Measurements from ENCODE around the gene IFT74. TPM values are rescaled to one million over a fixed set of nuclear protein-coding genes. Genes with fewer than 3 reads are reported as not detected.
"Not testable (repeated sequence)": the region's sequence is repeated elsewhere in the genome, so short reads cannot be mapped to it uniquely, and the experiment has no call there.

IFT74 gene
- total RNA-seq, 2 experiments from 2014 or later, result 3.4 to 10.2 TPM

DNA sequence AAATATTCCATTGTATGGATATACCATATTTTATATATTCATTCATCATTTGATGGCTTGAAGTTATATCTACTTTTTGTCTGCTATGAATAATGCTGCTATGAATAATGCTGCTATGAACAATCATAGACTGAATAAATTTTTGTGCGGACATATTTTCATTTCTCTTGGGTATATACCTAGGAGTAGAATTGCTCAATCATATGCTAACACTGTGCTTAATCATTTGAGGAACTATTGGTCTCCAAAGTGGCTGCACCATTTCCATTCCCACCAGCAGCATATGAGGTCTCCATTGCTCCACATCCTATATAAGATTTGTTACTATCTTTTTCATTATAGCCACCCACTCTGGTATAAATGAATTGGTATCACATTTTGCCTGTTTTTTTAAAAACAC is 134.5 kb downstream of the IFT74 start:
- Histone ChIP-seq H3K9me3 (ENCODE audit: low read length) (no peaks in the 10 kb centered on the region), H3K4me3 (ENCODE audit: low read depth, low read length, poor library complexity, severe bottlenecking) (no peak overlapping the region), H3K36me3 (ENCODE audit: insufficient read depth, low read length) (no peaks in the 10 kb centered on the region), H4K20me1 (ENCODE audit: insufficient read depth, low read length) (no peaks in the 10 kb centered on the region), H3K27ac (ENCODE audit: low read depth, low read length, poor library complexity, severe bottlenecking) (no peak overlapping the region), H2AFZ (ENCODE audit: low read length) (no peak overlapping the region), H3K4me1 (ENCODE audit: insufficient read depth, low read length, poor library complexity, severe bottlenecking) (no peaks in the 10 kb centered on the region), H3K4me2 (ENCODE audit: low read length) (no peak overlapping the region), H3K9me2 (ENCODE audit: insufficient read depth, low read length) (no peaks in the 10 kb centered on the region), H3K79me2 (ENCODE audit: insufficient read depth, low read depth, low read length) (no peaks in the 10 kb centered on the region)
- POLR2A ChIA-PET, result no interaction called here
- intact Hi-C loops (cut with micrococcal nuclease; ENCODE audit: unreplicated experiment), result no loop called here
- BruUV-seq (replicated peaks), result no TSS peak
- no peak for TF ChIP-seq EZH2phosphoT487 (IDR thresholded peaks at IDR 0.05; ENCODE audit: borderline replicate concordance, low read depth, low read length)
- TF ChIP-seq, protein P1, sequence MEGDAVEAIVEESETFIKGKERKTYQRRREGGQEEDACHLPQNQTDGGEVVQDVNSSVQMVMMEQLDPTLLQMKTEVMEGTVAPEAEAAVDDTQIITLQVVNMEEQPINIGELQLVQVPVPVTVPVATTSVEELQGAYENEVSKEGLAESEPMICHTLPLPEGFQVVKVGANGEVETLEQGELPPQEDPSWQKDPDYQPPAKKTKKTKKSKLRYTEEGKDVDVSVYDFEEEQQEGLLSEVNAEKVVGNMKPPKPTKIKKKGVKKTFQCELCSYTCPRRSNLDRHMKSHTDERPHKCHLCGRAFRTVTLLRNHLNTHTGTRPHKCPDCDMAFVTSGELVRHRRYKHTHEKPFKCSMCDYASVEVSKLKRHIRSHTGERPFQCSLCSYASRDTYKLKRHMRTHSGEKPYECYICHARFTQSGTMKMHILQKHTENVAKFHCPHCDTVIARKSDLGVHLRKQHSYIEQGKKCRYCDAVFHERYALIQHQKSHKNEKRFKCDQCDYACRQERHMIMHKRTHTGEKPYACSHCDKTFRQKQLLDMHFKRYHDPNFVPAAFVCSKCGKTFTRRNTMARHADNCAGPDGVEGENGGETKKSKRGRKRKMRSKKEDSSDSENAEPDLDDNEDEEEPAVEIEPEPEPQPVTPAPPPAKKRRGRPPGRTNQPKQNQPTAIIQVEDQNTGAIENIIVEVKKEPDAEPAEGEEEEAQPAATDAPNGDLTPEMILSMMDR (conservative IDR thresholded peaks at IDR 0.05; ENCODE audit: low read length), result no peak
- CTCF ChIA-PET (ENCODE audit: unreplicated experiment), result no interaction called here
- DNase-seq (ENCODE audit: low spot score), result no peak

DNA sequence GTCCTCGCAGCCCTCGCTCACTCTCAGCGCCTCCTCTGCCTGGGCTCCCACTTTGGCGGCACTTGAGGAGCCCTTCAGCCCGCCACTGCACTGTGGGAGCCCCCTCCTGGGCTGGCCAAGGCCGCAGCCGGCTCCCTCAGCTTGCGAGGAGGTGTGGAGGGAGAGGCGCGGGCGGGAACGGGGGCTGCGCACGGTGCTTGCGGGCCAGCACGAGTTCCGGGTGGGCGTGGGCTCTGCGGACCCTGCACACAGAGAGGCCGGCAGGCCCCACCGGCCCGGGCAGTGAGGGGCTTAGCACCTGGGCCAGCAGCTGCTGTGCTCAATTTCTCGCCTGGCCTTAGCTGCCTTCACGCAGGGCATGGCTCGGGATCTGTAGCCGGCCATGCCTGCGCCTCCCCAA is 136.3 kb downstream of the IFT74 start:
- intact Hi-C loops (cut with micrococcal nuclease; ENCODE audit: unreplicated experiment); H3K4me1 ChIP-seq (ENCODE audit: insufficient read depth, low read length, poor library complexity, severe bottlenecking); POLR2A ChIA-PET; H3K79me2 ChIP-seq (ENCODE audit: insufficient read depth, low read depth, low read length); BruUV-seq (replicated peaks); CTCF ChIA-PET (ENCODE audit: unreplicated experiment); H3K27ac ChIP-seq (ENCODE audit: low read depth, low read length, poor library complexity, severe bottlenecking); H3K4me2 ChIP-seq (ENCODE audit: low read length); H3K4me3 ChIP-seq (ENCODE audit: low read depth, low read length, poor library complexity, severe bottlenecking); H4K20me1 ChIP-seq (ENCODE audit: insufficient read depth, low read length); H2AFZ ChIP-seq (ENCODE audit: low read length); DNase-seq (ENCODE audit: low spot score); H3K36me3 ChIP-seq (ENCODE audit: insufficient read depth, low read length); H3K9me3 ChIP-seq (ENCODE audit: low read length); H3K9me2 ChIP-seq (ENCODE audit: insufficient read depth, low read length): not testable (repeated sequence)

DNA sequence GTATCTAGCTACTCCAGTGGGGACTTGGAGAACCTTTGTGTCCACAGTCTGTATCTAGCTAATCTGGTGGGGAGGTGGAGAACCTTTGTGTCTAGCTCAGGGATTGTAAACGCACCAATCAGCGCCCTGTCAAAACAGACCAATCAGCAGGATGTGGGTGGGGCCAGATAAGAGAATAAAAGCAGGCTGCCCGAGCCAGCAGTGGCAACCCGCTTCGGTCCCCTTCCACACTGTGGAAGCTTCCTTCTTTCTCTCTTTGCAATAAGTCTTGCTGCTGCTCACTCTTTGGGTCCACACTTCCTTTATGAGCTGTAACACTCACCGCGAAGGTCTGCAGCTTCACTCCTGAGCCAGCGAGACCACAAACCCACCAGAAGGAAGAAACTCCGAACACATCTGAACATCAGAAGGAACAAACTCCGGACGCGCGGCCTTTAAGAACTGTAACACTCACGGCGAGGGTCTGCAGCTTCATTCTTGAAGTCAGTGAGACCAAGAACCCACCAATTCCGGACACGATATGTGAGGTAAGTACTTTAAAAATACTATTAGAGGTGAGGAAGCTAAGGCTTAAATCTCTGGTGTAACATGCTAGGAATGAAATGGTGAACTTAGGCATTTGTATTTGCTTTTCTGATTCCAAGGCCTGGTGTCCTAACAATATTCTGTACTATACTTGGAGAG is 137.3 kb downstream of the IFT74 start:
- H4K20me1 ChIP-seq (ENCODE audit: insufficient read depth, low read length); H3K9me3 ChIP-seq (ENCODE audit: low read length); H3K4me2 ChIP-seq (ENCODE audit: low read length); H3K4me3 ChIP-seq (ENCODE audit: low read depth, low read length, poor library complexity, severe bottlenecking); H3K79me2 ChIP-seq (ENCODE audit: insufficient read depth, low read depth, low read length); BruUV-seq (replicated peaks); H3K4me1 ChIP-seq (ENCODE audit: insufficient read depth, low read length, poor library complexity, severe bottlenecking); H2AFZ ChIP-seq (ENCODE audit: low read length); H3K9me2 ChIP-seq (ENCODE audit: insufficient read depth, low read length); DNase-seq (ENCODE audit: low spot score); H3K36me3 ChIP-seq (ENCODE audit: insufficient read depth, low read length); CTCF ChIA-PET (ENCODE audit: unreplicated experiment); POLR2A ChIA-PET; H3K27ac ChIP-seq (ENCODE audit: low read depth, low read length, poor library complexity, severe bottlenecking); intact Hi-C loops (cut with micrococcal nuclease; ENCODE audit: unreplicated experiment): not testable (repeated sequence)

Measured in OCI-LY7 (cell line).